GM18520 (cell line): Measurements from ENCODE around the gene PSMG3.

Experiments
- ATAC-seq: cut with Tn5 transposase; IDR thresholded peaks from one replicate; pipeline ENCODE4 v1.9.1; 2021; ENCODE audit not compliant: unreplicated experiment

The PSMG3 gene

GRCh38 chr7:1580422-1581030, 10.7 kb upstream of the PSMG3 start:
- ATAC-seq = no peak

GRCh38 chr7:1579481-1580421, 9.9 kb upstream of the PSMG3 start:
- ATAC-seq = no peak

- no peak for ATAC-seq
These were observed 8.7 kb upstream of the PSMG3 start for GRCh38 chr7:1578513-1578912.

- no peak for ATAC-seq
These were observed 6.9 kb upstream of the PSMG3 start for GRCh38 chr7:1576521-1577253.

GRCh38 chr7:1575809-1576208, 6.0 kb upstream of the PSMG3 start:
- ATAC-seq = no peak

GRCh38 chr7:1572111-1572822, 2.4 kb upstream of the PSMG3 start:
- no peak for ATAC-seq

- no peak for ATAC-seq
These were observed 396 bp downstream of the PSMG3 start for GRCh38 chr7:1569440-1569832.

GRCh38 chr7:1569016-1569415, 816 bp downstream of the PSMG3 start:
- ATAC-seq = no peak

- ATAC-seq = no peak
These were observed 1.8 kb downstream of the PSMG3 start for GRCh38 chr7:1567896-1568510.

- no peak for ATAC-seq
These were observed 2.6 kb downstream of the PSMG3 start for GRCh38 chr7:1567049-1567771.

- no peak for ATAC-seq
These were observed 3.2 kb downstream of the PSMG3 start for GRCh38 chr7:1566687-1567048.

- no peak for ATAC-seq
These were observed 5.2 kb downstream of the PSMG3 start for GRCh38 chr7:1564603-1565022.

GRCh38 chr7:1563981-1564602, 5.7 kb downstream of the PSMG3 start:
- ATAC-seq = no peak

- no peak for ATAC-seq
These were observed 7.2 kb downstream of the PSMG3 start for GRCh38 chr7:1562597-1563051.

- ATAC-seq = no peak
These were observed 7.7 kb downstream of the PSMG3 start for GRCh38 chr7:1562116-1562515.

- ATAC-seq = no peak
These were observed 8.5 kb downstream of the PSMG3 start for GRCh38 chr7:1561036-1561940.

- no peak for ATAC-seq
These were observed 9.2 kb downstream of the PSMG3 start for GRCh38 chr7:1560620-1561031.
